Adrenal gland (tissue), 12 donors: ENCODE measurements around the gene SLC6A12. TPM values are rescaled to one million over a fixed set of nuclear protein-coding genes. Genes with fewer than 3 reads are reported as not detected.

ENCODE experiments used
- DNase-seq, 7 donors: peaks; one replicate each; pipeline ENCODE4 v3.0.0-alpha.2; 2019 to 2020
- H3K27ac ChIP-seq, 5 donors: fragments of 200-600 bp; sonication (generic) in 4 of 5; 1 replicate in 3 of 5; 2 replicates in 2 of 5; pipeline versions ENCODE4 v1.5.1 to v1.8.0; 2016 to 2020; ENCODE audit warnings: mild to moderate bottlenecking in 1 of 5
- H3K27me3 ChIP-seq: fragments of 200-600 bp; 2 replicates; pipeline ENCODE4 v1.8.0; 2021
- H3K36me3 ChIP-seq, 2 donors: fragments of 200-600 bp; replicated peaks in 1 of 2; 1 replicate in 1 of 2; 2 replicates in 1 of 2; pipeline versions ENCODE4 v1.5.1 to v1.8.0; 2018 to 2022
- H3K4me1 ChIP-seq, 2 donors: fragments of 200-600 bp; replicated peaks in 1 of 2; 1 replicate in 1 of 2; 2 replicates in 1 of 2; pipeline versions ENCODE4 v1.5.1 to v1.8.0; 2018 to 2021
- H3K4me3 ChIP-seq, 4 donors: fragments of 200-600 bp; sonication (generic) in 3 of 4; one replicate each; pipeline ENCODE4 v1.5.1; 2016 to 2018
- H3K9me3 ChIP-seq, 3 donors: fragments of 200-600 bp; sonication (generic) in 1 of 3; replicated peaks in 1 of 3; 1 replicate in 2 of 3; 2 replicates in 1 of 3; pipeline versions ENCODE4 v1.5.1 to v1.8.0; 2016 to 2021
- POLR2A ChIP-seq, 2 donors: fragments of 450-650 bp; IDR thresholded peaks; one replicate each; pipeline ENCODE4 v1.6.1; 2017; ENCODE audit warnings: antibody characterized with exemption in 2 of 2, mild to moderate bottlenecking in 2 of 2, moderate library complexity in 1 of 2
- WGBS, 4 donors: extraction: QIAGEN DNeasy Blood & Tissue Kit in 2 of 4; methylation state at CpG; one replicate each; pipeline versions ENCODE4 v1.1.5 to v1.1.7; 2013 to 2017; 5-methylcytosine and 5-hydroxymethylcytosine counted together
- intact Hi-C, 2 donors: fragments of 100-400 bp; cut with DNase I; formaldehyde crosslinking; loops; one replicate each; pipeline versions ENCODE4 v1.14.1 to v1.15.0; 2022 to 2023
- polyA plus RNA-seq, 3 donors: library from polyadenylated mRNA; stranded (reverse); fragments of 200-250 nt in 2 of 3; fragments of 350-450 nt in 1 of 3; fragmentation: Illumina TruSeq in 1 of 3; extraction: RNeasy Lipid Tissue Mini Kit (QIAGEN cat#74804) in 1 of 3; gene quantifications; one replicate each; pipeline ENCODE4 v1.2.3, GENCODE V29; 2013 to 2014
- total RNA-seq, 9 donors: library from RNA; depleted of rRNA in 4 of 9; stranded (reverse); fragments of >200 nt in 4 of 9; fragments of 120-200 nt in 1 of 9; fragmentation: NEBNext Ultra II Directional in 1 of 9; extraction: Animal tissue kit (Norgen Biotek cat#: 25700) in 1 of 9; gene quantifications; one replicate each; pipeline versions ENCODE4 v1.1.0 to v1.2.4, GENCODE V29; 2013 to 2023
- TF ChIP-seq, protein P1 (sequence below), 6 experiments: fragments of 450-650 bp in 4 of 6; fragments of 200-600 bp in 2 of 6; sonication (generic) in 1 of 6; IDR thresholded peaks; 1 replicate in 5 of 6; 2 replicates in 1 of 6; pipeline versions ENCODE4 v1.5.1 to v1.8.0; 2016 to 2021; ENCODE audit warnings: antibody characterized with exemption in 6 of 6, mild to moderate bottlenecking in 2 of 6, moderate library complexity in 1 of 6
- donor health status: healthy with polysubstance abuse.
- donor health status: Bipolar disorder and iron deficiency.
- donor health status: DM: yes; HTN: yes; CAD: no.
- donor health status: DM: no; HTN: no; CAD: no.
- donor health status: DM: no; HTN: no; CAD: no.
- donor health status: DM: yes; HTN: yes; CAD: no.

SLC6A12 gene
- total and polyA plus RNA-seq, 12 donors: 0.33 to 4.3 (median 1.4) TPM

GRCh38 chr12:257521-258321, 43.8 kb upstream of the SLC6A12 start:
- no peak overlapping the region for H3K4me3 ChIP-seq
- DNase-seq: no peak
- no peaks in the 10 kb centered on the region for H3K4me1 ChIP-seq
- TF ChIP-seq, protein P1, sequence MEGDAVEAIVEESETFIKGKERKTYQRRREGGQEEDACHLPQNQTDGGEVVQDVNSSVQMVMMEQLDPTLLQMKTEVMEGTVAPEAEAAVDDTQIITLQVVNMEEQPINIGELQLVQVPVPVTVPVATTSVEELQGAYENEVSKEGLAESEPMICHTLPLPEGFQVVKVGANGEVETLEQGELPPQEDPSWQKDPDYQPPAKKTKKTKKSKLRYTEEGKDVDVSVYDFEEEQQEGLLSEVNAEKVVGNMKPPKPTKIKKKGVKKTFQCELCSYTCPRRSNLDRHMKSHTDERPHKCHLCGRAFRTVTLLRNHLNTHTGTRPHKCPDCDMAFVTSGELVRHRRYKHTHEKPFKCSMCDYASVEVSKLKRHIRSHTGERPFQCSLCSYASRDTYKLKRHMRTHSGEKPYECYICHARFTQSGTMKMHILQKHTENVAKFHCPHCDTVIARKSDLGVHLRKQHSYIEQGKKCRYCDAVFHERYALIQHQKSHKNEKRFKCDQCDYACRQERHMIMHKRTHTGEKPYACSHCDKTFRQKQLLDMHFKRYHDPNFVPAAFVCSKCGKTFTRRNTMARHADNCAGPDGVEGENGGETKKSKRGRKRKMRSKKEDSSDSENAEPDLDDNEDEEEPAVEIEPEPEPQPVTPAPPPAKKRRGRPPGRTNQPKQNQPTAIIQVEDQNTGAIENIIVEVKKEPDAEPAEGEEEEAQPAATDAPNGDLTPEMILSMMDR (IDR thresholded peaks at IDR 0.05): no peak
- no peak for TF ChIP-seq POLR2A (IDR thresholded peaks at IDR 0.05)
- no peaks in the 10 kb centered on the region for H3K9me3 ChIP-seq
- H3K36me3 ChIP-seq: no peaks in the 10 kb centered on the region
- H3K27me3 ChIP-seq: peaks cover 14% of the 10 kb centered on the region
- intact Hi-C loops: no loop called here
- WGBS, 4 donors: 70 to 77% (median 75%) methylated on average over 14 of the region's 14 CpGs
- H3K27ac ChIP-seq: no peak overlapping the region

DNA sequence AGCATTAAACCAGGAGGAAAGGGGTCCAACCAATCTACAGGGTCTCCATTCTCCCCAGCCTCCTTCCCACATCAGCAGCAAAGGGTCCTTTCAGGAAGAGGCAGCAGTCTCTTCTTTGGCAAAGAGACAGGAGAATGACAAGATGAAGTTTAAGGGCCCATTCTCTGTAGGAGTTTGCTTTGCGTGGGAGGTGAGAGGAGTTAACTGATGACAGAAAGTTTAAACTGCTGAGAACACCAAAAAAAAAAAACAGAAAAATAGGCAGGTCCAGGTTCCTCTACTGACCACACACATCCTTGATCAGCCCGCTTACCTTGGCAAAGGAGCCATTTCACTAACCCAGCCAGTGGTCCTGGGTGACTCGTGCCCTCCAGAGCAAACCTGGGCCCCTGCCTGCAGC, 43.0 kb upstream of the SLC6A12 start:
- Histone ChIP-seq H3K27me3 (peaks cover 14% of the 10 kb centered on the region), H3K27ac (no peak overlapping the region), H3K4me1 (no peaks in the 10 kb centered on the region), H3K4me3 (no peak overlapping the region), H3K36me3 (no peaks in the 10 kb centered on the region), H3K9me3 (no peaks in the 10 kb centered on the region)
- no peak for TF ChIP-seq POLR2A (IDR thresholded peaks at IDR 0.05)
- TF ChIP-seq, protein P1 (IDR thresholded peaks at IDR 0.05): no peak
- WGBS, 4 donors: 69 to 85% (median 74%) methylated on average over 3 of the region's 3 CpGs
- DNase-seq: no peak
- intact Hi-C loops: no loop called here

DNA sequence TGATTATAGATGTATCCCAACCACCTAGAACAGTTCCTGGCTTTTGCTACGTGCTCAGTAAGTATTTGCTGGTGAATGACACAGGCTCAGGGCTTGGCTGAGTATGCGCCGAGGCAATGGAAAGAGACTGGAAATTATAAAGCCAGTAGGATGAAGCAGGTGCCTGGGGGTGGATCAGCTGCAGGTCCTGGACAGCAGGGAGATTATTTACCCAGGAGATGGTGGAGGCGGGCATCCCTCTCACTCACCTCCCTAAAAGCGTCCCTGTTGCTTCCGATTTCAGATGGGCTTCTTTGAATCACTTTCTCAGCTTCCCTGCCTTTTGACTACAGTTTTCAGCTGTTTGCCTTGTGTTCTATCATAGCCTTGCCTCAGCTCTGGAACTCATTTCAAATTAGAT, 42.3 kb upstream of the SLC6A12 start:
- Histone ChIP-seq H3K27ac (no peak overlapping the region), H3K4me1 (no peaks in the 10 kb centered on the region), H3K4me3 (no peak overlapping the region), H3K27me3 (peaks cover 14% of the 10 kb centered on the region), H3K36me3 (no peaks in the 10 kb centered on the region), H3K9me3 (no peaks in the 10 kb centered on the region)
- DNase-seq: no peak
- 90 to 94% (median 92%) methylated on average over 6 of the region's 6 CpGs for WGBS, 4 donors
- TF ChIP-seq POLR2A (IDR thresholded peaks at IDR 0.05): no peak
- TF ChIP-seq, protein P1 (IDR thresholded peaks at IDR 0.05): no peak
- intact Hi-C loops: no loop called here

GRCh38 chr12:254912-255311, 41.0 kb upstream of the SLC6A12 start:
- Histone ChIP-seq H3K4me3 (no peak overlapping the region), H3K4me1 (no peaks in the 10 kb centered on the region), H3K27me3 (peaks cover 14% of the 10 kb centered on the region), H3K27ac (no peak overlapping the region), H3K36me3 (no peaks in the 10 kb centered on the region), H3K9me3 (no peaks in the 10 kb centered on the region)
- TF ChIP-seq POLR2A (IDR thresholded peaks at IDR 0.05): no peak
- TF ChIP-seq, protein P1 (IDR thresholded peaks at IDR 0.05): no peak
- 75 to 92% (median 78%) methylated on average over 8 to 9 of the region's 9 CpGs for WGBS, 4 donors
- DNase-seq: no peak
- intact Hi-C loops: no loop called here
